ENCODE data around the gene GKN1.

DNA sequence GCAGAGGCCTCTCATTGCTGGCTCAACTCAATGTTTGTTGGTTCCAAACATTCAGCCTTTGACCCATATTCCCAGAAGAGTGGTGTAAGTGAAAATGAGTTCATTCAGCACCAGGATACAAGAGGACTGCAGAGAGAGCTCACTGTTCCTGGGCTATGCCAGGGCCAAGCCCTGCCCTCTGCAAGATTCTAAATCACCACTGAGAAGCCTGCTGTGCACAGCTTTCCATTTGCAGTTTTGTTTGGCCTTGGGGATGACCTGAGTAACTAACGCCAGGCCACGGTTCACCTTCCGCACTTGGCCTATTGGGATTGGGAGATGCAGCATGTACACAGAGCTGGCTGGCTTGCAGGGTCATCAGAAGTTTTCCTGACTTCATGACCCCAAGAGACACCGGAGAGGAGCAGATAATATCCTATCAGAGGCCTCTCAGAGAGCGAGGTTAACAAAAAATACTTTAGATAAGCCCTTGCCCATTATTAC is 12.6 kb downstream of the GKN1 start:
- TF ChIP-seq, protein P1, sequence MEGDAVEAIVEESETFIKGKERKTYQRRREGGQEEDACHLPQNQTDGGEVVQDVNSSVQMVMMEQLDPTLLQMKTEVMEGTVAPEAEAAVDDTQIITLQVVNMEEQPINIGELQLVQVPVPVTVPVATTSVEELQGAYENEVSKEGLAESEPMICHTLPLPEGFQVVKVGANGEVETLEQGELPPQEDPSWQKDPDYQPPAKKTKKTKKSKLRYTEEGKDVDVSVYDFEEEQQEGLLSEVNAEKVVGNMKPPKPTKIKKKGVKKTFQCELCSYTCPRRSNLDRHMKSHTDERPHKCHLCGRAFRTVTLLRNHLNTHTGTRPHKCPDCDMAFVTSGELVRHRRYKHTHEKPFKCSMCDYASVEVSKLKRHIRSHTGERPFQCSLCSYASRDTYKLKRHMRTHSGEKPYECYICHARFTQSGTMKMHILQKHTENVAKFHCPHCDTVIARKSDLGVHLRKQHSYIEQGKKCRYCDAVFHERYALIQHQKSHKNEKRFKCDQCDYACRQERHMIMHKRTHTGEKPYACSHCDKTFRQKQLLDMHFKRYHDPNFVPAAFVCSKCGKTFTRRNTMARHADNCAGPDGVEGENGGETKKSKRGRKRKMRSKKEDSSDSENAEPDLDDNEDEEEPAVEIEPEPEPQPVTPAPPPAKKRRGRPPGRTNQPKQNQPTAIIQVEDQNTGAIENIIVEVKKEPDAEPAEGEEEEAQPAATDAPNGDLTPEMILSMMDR (conservative IDR thresholded peaks at IDR 0.05; ENCODE audit: low read length): no peak
- TF ChIP-seq EZH2phosphoT487 (IDR thresholded peaks at IDR 0.05; ENCODE audit: borderline replicate concordance): no peak

All from Loucy (cell line).